SU-DHL-6 (cell line): ENCODE measurements around the gene CYTH1.

Source experiments
- CTCF ChIP-seq: fragments of 200-600 bp; sonication (generic); IDR thresholded peaks from one replicate; pipeline ENCODE4 v1.5.1; 2017; ENCODE audit warnings: antibody characterized with exemption, mild to moderate bottlenecking, low read length, moderate library complexity; ENCODE audit not compliant: insufficient read depth, poor library complexity, severe bottlenecking
- EZH2phosphoT487 ChIP-seq: fragments of 200-600 bp; sonication (generic), shearing (Covaris generic); conservative IDR thresholded peaks from 2 replicates; pipeline ENCODE4 v1.6.1; 2018; ENCODE audit warnings: mild to moderate bottlenecking, antibody characterized with exemption, low read length, moderate library complexity, mixed read lengths

- TF ChIP-seq CTCF (no peak), EZH2phosphoT487 (no peak)
Measured at GRCh38 chr17:78655251-78655940, 126.7 kb downstream of the CYTH1 start.
